Endothelial cell of umbilical vein (primary cell): ENCODE measurements around the gene C17orf113. TPM values are rescaled to one million over a fixed set of nuclear protein-coding genes. Genes with fewer than 3 reads are reported as not detected.

Experiments used
- BruUV-seq: library from RNA; stranded (reverse); fragments of 400-500 nt; replicated peaks from 2 replicates; lab custom pipeline; 2021; lab: Mats Ljungman, UMichigan
- CTCF ChIA-PET: fragments of 300-600, 350-600 bp; sonication (Branson Sonifier 250); formaldehyde crosslinking; loops from one replicate; lab custom pipeline; 2021; ENCODE audit warnings: antibody characterized with exemption, inconsistent platforms; lab: Charles Lee
- POLR2A ChIA-PET: fragments of 300-600, 350-600 bp; sonication (Branson Sonifier 250); formaldehyde crosslinking; loops from one replicate; lab custom pipeline; 2021; ENCODE audit warnings: antibody characterized with exemption, inconsistent platforms; lab: Charles Lee
- DNase-seq: peaks from one replicate; pipeline ENCODE4 v3.0.0-alpha.2; 2011; ENCODE audit warnings: low read depth, low spot score
- FAIRE-seq: peaks from 2 replicates; lab custom pipeline; 2011; peaks lifted over from hg19 to GRCh38; lab: Jason Lieb, UNC
- H2AFZ ChIP-seq: 2 replicates; pipeline ENCODE4 v1.6.0; 2012; ENCODE audit warnings: low read depth, low read length, control low read depth, inconsistent platforms
- H3K27ac ChIP-seq: 2 replicates; pipeline ENCODE4 v1.5.1; 2011; ENCODE audit warnings: low read depth, mild to moderate bottlenecking, control low read depth, low read length, moderate library complexity; ENCODE audit not compliant: insufficient read depth
- H3K27me3 ChIP-seq, 2 experiments: 2 replicates each; pipeline versions ENCODE4 v1.6.0 to v1.6.1; 2011; ENCODE audit warnings: low read length in 2 of 2, mixed read lengths in 1 of 2; ENCODE audit not compliant: control insufficient read depth in 2 of 2, insufficient read depth in 2 of 2
- H3K36me3 ChIP-seq, 2 experiments: 2 replicates in 1 of 2; 3 replicates in 1 of 2; pipeline ENCODE4 v1.5.1; 2011; ENCODE audit warnings: low read length in 2 of 2, mild to moderate bottlenecking in 1 of 2, moderate library complexity in 1 of 2; ENCODE audit not compliant: control insufficient read depth in 2 of 2, insufficient read depth in 2 of 2; ENCODE audit errors: extremely low read depth in 1 of 2
- H3K4me1 ChIP-seq: 3 replicates; pipeline ENCODE4 v1.5.1; 2011; ENCODE audit warnings: mild to moderate bottlenecking, low read length; ENCODE audit not compliant: control insufficient read depth, insufficient read depth; ENCODE audit errors: extremely low read depth
- H3K4me2 ChIP-seq: 2 replicates; pipeline ENCODE4 v1.6.1; 2011; ENCODE audit warnings: low read length, control low read depth, mixed read lengths; ENCODE audit not compliant: insufficient read depth
- H3K4me3 ChIP-seq, 3 experiments: fragments of 200-600 bp in 1 of 3; sonication (generic), shearing (Covaris generic) in 1 of 3; replicated peaks in 1 of 3; 2 replicates each; pipeline ENCODE4 v1.5.1; 2011 to 2016; ENCODE audit warnings: control low read depth in 3 of 3, low read length in 3 of 3, mild to moderate bottlenecking in 2 of 3, inconsistent platforms in 1 of 3, low read depth in 1 of 3, moderate library complexity in 1 of 3; ENCODE audit not compliant: insufficient read depth in 1 of 3
- H3K79me2 ChIP-seq: 2 replicates; pipeline ENCODE4 v1.6.0; 2012; ENCODE audit warnings: low read length, inconsistent platforms; ENCODE audit not compliant: control insufficient read depth, insufficient read depth
- H3K9ac ChIP-seq: replicated peaks from 2 replicates; pipeline ENCODE3; 2011; ENCODE audit warnings: low read length, control low read depth; ENCODE audit not compliant: insufficient read depth; ENCODE audit errors: extremely low read depth
- H3K9me1 ChIP-seq: replicated peaks from 3 replicates; pipeline ENCODE4 v1.6.0; 2011; ENCODE audit warnings: mild to moderate bottlenecking, low read length; ENCODE audit not compliant: control insufficient read depth, insufficient read depth; ENCODE audit errors: extremely low read depth
- H3K9me3 ChIP-seq: replicated peaks from 2 replicates; pipeline ENCODE4 v1.5.1; 2012; ENCODE audit warnings: low read length, inconsistent platforms; ENCODE audit not compliant: control insufficient read depth, insufficient read depth
- H4K20me1 ChIP-seq: replicated peaks from 2 replicates; pipeline ENCODE3; 2011; ENCODE audit warnings: mild to moderate bottlenecking, low read length; ENCODE audit not compliant: control insufficient read depth, insufficient read depth; ENCODE audit errors: extremely low read depth
- EZH2 ChIP-seq: IDR thresholded peaks from 2 replicates; pipeline ENCODE4 v1.6.1; 2012; ENCODE audit warnings: borderline replicate concordance, low read depth, mild to moderate bottlenecking, moderate library complexity, low read length, inconsistent platforms; ENCODE audit not compliant: severe bottlenecking
- FOS ChIP-seq: IDR thresholded peaks from 2 replicates; pipeline ENCODE4 v1.6.1; 2011; ENCODE audit warnings: mild to moderate bottlenecking, low read length, moderate library complexity, borderline replicate concordance; ENCODE audit not compliant: insufficient read depth
- JUN ChIP-seq: IDR thresholded peaks from 2 replicates; pipeline ENCODE4 v1.6.1; 2011; ENCODE audit warnings: borderline replicate concordance, low read depth; ENCODE audit not compliant: insufficient read length, insufficient read depth
- MYC ChIP-seq: IDR thresholded peaks from one replicate; pipeline ENCODE4 v1.6.1; 2011; ENCODE audit warnings: mild to moderate bottlenecking, low read depth, low read length
- POLR2A ChIP-seq: IDR thresholded peaks from 2 replicates; pipeline ENCODE4 v1.6.1; 2012; ENCODE audit warnings: low read depth, mild to moderate bottlenecking, control low read depth, low read length
- POLR2AphosphoS5 ChIP-seq: IDR thresholded peaks from 2 replicates; pipeline ENCODE4 v1.6.1; 2012; ENCODE audit warnings: low read depth, mild to moderate bottlenecking, control low read depth, low read length, moderate library complexity; ENCODE audit not compliant: insufficient read depth
- dilution Hi-C: fragments of 300-500 bp; cut with MboI; formaldehyde crosslinking; loops from one replicate; pipeline ENCODE4 v1.15.0; 2019; ENCODE audit warnings: low sequenced_read_pairs; ENCODE audit not compliant: extremely low pct_ligation_motif_present
- intact Hi-C: fragments of 100-400 bp; cut with micrococcal nuclease; formaldehyde crosslinking; loops from one replicate; pipeline ENCODE4 v1.10.0; 2022
- polyA plus RNA-seq, 4 experiments: library from polyadenylated mRNA; depleted of rRNA in 3 of 4; stranded (reverse) in 3 of 4; unstranded in 1 of 4; fragments of >200 nt; gene quantifications; 2 replicates each; pipeline versions ENCODE4 v1.2.1 to v1.2.3, GENCODE V29; 2011 to 2012; ENCODE audit warnings: missing spikeins in 1 of 4
- total RNA-seq: library from RNA; stranded (reverse); gene quantifications from 2 replicates; pipeline ENCODE4 v1.2.3, GENCODE V29; 2021
- TF ChIP-seq, protein P1 (sequence below): IDR thresholded peaks from 2 replicates; pipeline ENCODE4 v1.6.1; 2011; ENCODE audit not compliant: insufficient read depth, insufficient read length
- TF ChIP-seq, protein P2 (sequence below), 2 donors: IDR thresholded peaks; 1 replicate in 1 of 2; 2 replicates in 1 of 2; pipeline ENCODE4 v1.5.1; 2011; ENCODE audit warnings: low read length in 2 of 2, mild to moderate bottlenecking in 2 of 2, moderate library complexity in 2 of 2, control low read depth in 1 of 2, inconsistent platforms in 1 of 2, low read depth in 1 of 2; ENCODE audit not compliant: insufficient read depth in 1 of 2; ENCODE audit errors: extremely low read depth in 1 of 2

The C17orf113 gene
- total and polyA plus RNA-seq, 2 donors (not counting 3 experiments of a cell fraction or from before 2014, with no cell fraction given) = 0.20 to 0.30 TPM

DNA sequence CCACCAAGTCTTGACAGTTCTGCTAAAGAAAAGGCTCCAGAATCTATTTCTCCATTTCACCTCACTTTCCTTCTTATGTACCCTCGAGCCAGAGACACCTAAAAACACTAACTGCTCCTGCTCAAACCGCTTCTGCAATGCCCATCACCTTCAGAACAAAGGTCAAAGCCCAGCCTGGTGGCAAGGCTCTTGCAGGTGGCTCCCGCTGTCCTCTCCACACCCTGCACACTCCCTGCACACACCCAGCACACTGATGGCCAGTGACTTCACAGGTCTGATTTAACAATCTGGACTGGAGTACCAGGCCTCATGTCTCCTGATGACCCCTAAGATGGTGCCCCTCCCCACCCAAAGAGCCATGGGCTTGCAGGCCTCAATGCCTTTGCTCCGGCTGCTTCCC is 9.8 kb upstream of the C17orf113 start:
- no peak overlapping the region for H3K4me2 ChIP-seq
- TF ChIP-seq FOS = no peak
- TF ChIP-seq, protein P1, sequence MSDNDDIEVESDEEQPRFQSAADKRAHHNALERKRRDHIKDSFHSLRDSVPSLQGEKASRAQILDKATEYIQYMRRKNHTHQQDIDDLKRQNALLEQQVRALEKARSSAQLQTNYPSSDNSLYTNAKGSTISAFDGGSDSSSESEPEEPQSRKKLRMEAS = no peak
- TF ChIP-seq, protein P2, sequence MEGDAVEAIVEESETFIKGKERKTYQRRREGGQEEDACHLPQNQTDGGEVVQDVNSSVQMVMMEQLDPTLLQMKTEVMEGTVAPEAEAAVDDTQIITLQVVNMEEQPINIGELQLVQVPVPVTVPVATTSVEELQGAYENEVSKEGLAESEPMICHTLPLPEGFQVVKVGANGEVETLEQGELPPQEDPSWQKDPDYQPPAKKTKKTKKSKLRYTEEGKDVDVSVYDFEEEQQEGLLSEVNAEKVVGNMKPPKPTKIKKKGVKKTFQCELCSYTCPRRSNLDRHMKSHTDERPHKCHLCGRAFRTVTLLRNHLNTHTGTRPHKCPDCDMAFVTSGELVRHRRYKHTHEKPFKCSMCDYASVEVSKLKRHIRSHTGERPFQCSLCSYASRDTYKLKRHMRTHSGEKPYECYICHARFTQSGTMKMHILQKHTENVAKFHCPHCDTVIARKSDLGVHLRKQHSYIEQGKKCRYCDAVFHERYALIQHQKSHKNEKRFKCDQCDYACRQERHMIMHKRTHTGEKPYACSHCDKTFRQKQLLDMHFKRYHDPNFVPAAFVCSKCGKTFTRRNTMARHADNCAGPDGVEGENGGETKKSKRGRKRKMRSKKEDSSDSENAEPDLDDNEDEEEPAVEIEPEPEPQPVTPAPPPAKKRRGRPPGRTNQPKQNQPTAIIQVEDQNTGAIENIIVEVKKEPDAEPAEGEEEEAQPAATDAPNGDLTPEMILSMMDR (IDR thresholded peaks at IDR 0.05; ENCODE audit: extremely low read depth in 1 of 2, insufficient read depth in 1 of 2, low read depth in 1 of 2, low read length in 2 of 2) = no peak
- TF ChIP-seq POLR2AphosphoS5 = no peak
- TF ChIP-seq EZH2 = no peak
- no peak for TF ChIP-seq JUN
- no peak for TF ChIP-seq MYC
- no peak for TF ChIP-seq POLR2A
- intact Hi-C loops = no loop called here
- no peak overlapping the region for H3K4me3 ChIP-seq
- H3K4me1 ChIP-seq = no peaks in the 10 kb centered on the region
- CTCF ChIA-PET = no interaction called here
- FAIRE-seq (no peak), DNase-seq (no peak)
- no peaks in the 10 kb centered on the region for H4K20me1 ChIP-seq
- dilution Hi-C loops = no loop called here
- no peaks in the 10 kb centered on the region for H3K36me3 ChIP-seq
- POLR2A ChIA-PET = no interaction called here
- H3K9me1 ChIP-seq = no peaks in the 10 kb centered on the region
- no TSS peak for BruUV-seq
- no peaks in the 10 kb centered on the region for H3K9me3 ChIP-seq
- no peaks in the 10 kb centered on the region for H3K79me2 ChIP-seq
- H3K27ac ChIP-seq = no peak overlapping the region
- no peak overlapping the region for H2AFZ ChIP-seq
- H3K27me3 ChIP-seq = peaks cover 8 to 9% of the 10 kb centered on the region in 2 experiments
- no peak overlapping the region for H3K9ac ChIP-seq
